ENCODE data around the gene TADA1. TPM values are rescaled to one million over a fixed set of nuclear protein-coding genes. Genes with fewer than 3 reads are reported as not detected.

Gene TADA1
- total RNA-seq, 1 experiment from 2014 or later = 16.6 TPM

DNA sequence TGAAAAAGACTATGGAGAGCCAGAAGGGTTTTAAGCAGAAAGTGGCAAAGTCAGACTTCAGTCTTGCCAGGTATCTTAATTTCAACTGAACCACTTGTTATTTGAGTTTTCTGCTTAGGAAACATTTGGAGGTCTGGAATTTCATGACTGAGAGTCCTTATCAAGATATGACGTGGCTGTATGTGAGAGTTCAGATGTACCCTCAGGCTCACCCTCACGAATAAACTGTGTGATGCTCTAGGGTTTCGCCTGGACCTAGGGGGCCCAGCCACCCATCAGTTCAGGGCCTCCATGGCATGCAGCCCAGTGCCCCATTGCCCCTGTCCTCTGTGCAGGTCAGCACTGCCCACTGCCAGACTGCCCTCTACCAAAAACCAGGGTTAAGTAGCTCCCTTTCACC is 30.6 kb upstream of the TADA1 start:
- H3K4me1 Mint-ChIP-seq = no peaks in the 10 kb centered on the region
- ChIA-PET POLR2A (no interaction called here), CTCF (interaction anchor here (0.8 to 12.5 kb wide), 4 partner anchors 23 to 313 kb away, joined by 3 to 400 read pairs (median 8); partner anchors contain the start of gene POU2F1)
- DNase-seq (ENCODE audit: low spot score) = no peak
- no peak for ATAC-seq
- TF ChIP-seq FOXP1 (CRISPR knock-in tag; IDR thresholded peaks at IDR 0.05; ENCODE audit: borderline replicate concordance) (no peak), CBFB (CRISPR knock-in tag; IDR thresholded peaks at IDR 0.05; ENCODE audit: low read depth) (no peak), ATF1 (CRISPR knock-in tag; IDR thresholded peaks at IDR 0.05) (no peak), ZNF416 (CRISPR knock-in tag; IDR thresholded peaks at IDR 0.05) (no peak), TP53 (CRISPR knock-in tag; IDR thresholded peaks at IDR 0.05) (no peak), IRF2 (CRISPR knock-in tag; IDR thresholded peaks at IDR 0.05; ENCODE audit: borderline replicate concordance, low read depth) (no peak), ELF4 (CRISPR knock-in tag; IDR thresholded peaks at IDR 0.05; ENCODE audit: low read depth) (no peak), CREM (CRISPR knock-in tag; IDR thresholded peaks at IDR 0.05) (no peak), ZNF263 (CRISPR knock-in tag; IDR thresholded peaks at IDR 0.05; ENCODE audit: low read depth) (no peak), RORB (CRISPR knock-in tag; IDR thresholded peaks at IDR 0.05) (no peak), TEAD4 (CRISPR knock-in tag; IDR thresholded peaks at IDR 0.05) (no peak), RELA (CRISPR knock-in tag; IDR thresholded peaks at IDR 0.05; ENCODE audit: borderline replicate concordance) (no peak)
- TF ChIP-seq, protein P1, sequence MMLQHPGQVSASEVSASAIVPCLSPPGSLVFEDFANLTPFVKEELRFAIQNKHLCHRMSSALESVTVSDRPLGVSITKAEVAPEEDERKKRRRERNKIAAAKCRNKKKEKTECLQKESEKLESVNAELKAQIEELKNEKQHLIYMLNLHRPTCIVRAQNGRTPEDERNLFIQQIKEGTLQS (CRISPR knock-in tag; conservative IDR thresholded peaks at IDR 0.05) = no peak
- TF ChIP-seq, protein P2, sequence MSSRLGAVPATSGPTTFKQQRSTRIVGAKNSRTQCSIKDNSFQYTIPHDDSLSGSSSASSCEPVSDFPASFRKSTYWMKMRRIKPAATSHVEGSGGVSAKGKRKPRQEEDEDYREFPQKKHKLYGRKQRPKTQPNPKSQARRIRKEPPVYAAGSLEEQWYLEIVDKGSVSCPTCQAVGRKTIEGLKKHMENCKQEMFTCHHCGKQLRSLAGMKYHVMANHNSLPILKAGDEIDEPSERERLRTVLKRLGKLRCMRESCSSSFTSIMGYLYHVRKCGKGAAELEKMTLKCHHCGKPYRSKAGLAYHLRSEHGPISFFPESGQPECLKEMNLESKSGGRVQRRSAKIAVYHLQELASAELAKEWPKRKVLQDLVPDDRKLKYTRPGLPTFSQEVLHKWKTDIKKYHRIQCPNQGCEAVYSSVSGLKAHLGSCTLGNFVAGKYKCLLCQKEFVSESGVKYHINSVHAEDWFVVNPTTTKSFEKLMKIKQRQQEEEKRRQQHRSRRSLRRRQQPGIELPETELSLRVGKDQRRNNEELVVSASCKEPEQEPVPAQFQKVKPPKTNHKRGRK (CRISPR knock-in tag; IDR thresholded peaks at IDR 0.05; ENCODE audit: borderline replicate concordance) = no peak
- TF ChIP-seq, protein P3, sequence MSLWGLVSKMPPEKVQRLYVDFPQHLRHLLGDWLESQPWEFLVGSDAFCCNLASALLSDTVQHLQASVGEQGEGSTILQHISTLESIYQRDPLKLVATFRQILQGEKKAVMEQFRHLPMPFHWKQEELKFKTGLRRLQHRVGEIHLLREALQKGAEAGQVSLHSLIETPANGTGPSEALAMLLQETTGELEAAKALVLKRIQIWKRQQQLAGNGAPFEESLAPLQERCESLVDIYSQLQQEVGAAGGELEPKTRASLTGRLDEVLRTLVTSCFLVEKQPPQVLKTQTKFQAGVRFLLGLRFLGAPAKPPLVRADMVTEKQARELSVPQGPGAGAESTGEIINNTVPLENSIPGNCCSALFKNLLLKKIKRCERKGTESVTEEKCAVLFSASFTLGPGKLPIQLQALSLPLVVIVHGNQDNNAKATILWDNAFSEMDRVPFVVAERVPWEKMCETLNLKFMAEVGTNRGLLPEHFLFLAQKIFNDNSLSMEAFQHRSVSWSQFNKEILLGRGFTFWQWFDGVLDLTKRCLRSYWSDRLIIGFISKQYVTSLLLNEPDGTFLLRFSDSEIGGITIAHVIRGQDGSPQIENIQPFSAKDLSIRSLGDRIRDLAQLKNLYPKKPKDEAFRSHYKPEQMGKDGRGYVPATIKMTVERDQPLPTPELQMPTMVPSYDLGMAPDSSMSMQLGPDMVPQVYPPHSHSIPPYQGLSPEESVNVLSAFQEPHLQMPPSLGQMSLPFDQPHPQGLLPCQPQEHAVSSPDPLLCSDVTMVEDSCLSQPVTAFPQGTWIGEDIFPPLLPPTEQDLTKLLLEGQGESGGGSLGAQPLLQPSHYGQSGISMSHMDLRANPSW (CRISPR knock-in tag; conservative IDR thresholded peaks at IDR 0.05; ENCODE audit: low read depth) = no peak
- TF ChIP-seq, protein P4, sequence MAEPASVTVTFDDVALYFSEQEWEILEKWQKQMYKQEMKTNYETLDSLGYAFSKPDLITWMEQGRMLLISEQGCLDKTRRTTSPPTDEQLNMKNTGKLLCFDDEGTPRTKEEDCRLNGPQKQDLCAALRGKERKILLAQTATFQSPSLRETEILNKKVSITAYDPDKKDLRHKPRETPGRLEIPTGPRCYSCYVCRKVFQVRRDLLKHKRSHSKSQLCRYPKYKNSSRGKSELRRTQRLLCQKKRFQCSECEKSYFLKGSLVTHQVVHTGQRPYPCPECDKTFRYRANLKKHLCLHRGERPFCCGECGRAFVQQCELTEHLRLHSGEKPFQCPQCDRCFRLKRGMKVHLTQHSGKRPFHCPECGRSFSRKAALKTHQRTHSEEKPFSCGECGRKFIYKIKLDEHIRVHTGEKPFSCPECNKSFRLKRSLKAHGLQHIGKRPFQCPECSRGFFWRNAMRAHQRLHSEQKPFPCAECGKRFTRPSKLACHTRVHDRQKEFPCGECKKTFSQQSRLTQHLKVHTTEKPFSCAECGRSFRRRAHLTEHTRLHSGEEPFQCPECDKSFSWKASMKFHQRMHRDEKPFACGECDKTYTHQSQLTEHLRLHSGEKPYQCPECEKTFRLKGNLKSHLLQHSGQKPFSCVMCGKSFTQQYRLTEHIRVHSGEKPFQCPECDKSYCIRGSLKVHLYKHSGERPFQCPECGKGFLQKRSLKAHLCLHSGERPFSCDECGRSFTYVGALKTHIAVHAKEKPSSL (CRISPR knock-in tag; conservative IDR thresholded peaks at IDR 0.05) = no peak
- TF ChIP-seq, protein P5, sequence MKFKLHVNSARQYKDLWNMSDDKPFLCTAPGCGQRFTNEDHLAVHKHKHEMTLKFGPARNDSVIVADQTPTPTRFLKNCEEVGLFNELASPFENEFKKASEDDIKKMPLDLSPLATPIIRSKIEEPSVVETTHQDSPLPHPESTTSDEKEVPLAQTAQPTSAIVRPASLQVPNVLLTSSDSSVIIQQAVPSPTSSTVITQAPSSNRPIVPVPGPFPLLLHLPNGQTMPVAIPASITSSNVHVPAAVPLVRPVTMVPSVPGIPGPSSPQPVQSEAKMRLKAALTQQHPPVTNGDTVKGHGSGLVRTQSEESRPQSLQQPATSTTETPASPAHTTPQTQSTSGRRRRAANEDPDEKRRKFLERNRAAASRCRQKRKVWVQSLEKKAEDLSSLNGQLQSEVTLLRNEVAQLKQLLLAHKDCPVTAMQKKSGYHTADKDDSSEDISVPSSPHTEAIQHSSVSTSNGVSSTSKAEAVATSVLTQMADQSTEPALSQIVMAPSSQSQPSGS (CRISPR knock-in tag; IDR thresholded peaks at IDR 0.05; ENCODE audit: borderline replicate concordance, low read depth) = no peak
- TF ChIP-seq, protein P6, sequence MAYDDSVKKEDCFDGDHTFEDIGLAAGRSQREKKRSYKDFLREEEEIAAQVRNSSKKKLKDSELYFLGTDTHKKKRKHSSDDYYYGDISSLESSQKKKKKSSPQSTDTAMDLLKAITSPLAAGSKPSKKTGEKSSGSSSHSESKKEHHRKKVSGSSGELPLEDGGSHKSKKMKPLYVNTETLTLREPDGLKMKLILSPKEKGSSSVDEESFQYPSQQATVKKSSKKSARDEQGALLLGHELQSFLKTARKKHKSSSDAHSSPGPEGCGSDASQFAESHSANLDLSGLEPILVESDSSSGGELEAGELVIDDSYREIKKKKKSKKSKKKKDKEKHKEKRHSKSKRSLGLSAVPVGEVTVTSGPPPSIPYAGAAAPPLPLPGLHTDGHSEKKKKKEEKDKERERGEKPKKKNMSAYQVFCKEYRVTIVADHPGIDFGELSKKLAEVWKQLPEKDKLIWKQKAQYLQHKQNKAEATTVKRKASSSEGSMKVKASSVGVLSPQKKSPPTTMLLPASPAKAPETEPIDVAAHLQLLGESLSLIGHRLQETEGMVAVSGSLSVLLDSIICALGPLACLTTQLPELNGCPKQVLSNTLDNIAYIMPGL (CRISPR knock-in tag; IDR thresholded peaks at IDR 0.05) = no peak
- TF ChIP-seq, protein P7, sequence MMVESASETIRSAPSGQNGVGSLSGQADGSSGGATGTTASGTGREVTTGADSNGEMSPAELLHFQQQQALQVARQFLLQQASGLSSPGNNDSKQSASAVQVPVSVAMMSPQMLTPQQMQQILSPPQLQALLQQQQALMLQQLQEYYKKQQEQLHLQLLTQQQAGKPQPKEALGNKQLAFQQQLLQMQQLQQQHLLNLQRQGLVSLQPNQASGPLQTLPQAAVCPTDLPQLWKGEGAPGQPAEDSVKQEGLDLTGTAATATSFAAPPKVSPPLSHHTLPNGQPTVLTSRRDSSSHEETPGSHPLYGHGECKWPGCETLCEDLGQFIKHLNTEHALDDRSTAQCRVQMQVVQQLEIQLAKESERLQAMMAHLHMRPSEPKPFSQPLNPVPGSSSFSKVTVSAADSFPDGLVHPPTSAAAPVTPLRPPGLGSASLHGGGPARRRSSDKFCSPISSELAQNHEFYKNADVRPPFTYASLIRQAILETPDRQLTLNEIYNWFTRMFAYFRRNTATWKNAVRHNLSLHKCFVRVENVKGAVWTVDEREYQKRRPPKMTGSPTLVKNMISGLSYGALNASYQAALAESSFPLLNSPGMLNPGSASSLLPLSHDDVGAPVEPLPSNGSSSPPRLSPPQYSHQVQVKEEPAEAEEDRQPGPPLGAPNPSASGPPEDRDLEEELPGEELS (CRISPR knock-in tag; IDR thresholded peaks at IDR 0.05) = no peak
- H3K4me3 Mint-ChIP-seq = no peak overlapping the region
- H3K36me3 Mint-ChIP-seq = peaks cover 10% of the 10 kb centered on the region
- peaks cover 13% of the 10 kb centered on the region for H3K9me3 Mint-ChIP-seq
- H3K27me3 Mint-ChIP-seq (ENCODE audit: low read depth) = no peaks in the 10 kb centered on the region; the same call in 1 of the 2 replicates
- no peak overlapping the region for H3K27ac Mint-ChIP-seq
